HuH-7.5 (cell line): ENCODE results near the gene SLC11A2.
A peak's percentile ranks its signal among the peaks of the same experiment; 100 is the strongest.
"Not testable (repeated sequence)": the region's sequence is repeated elsewhere in the genome, so short reads cannot be mapped to it uniquely, and the experiment has no call there.

ENCODE experiments used
- DNase-seq: peaks from one replicate; pipeline ENCODE4 v3.0.0; 2011; ENCODE audit warnings: low spot score

The SLC11A2 gene

DNA sequence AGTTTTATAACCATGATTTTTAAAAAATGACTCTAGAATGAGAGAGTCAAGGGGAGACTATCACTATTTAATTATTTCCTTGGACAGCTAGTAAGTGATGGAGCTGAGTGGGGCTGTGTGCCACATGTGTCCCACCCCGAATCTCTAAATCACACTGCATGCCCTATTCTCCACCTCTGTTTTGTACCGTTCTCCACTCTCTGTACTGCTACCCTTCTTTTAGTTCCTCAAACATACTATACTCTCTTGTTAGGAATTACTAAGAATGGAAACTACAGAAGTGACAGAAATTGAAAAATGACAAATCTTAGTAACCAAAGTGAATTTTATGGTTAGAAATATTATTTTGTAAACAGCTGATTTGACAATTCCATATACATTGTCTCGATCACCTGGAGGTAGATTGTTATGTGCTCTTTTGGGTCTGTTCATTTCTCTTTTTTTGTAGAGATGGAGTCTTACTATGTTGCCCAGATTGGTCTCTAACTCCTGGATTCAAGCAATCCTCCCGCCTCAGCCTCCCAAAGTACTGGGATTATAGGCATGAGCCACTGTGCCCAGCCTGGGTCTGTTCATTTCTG, 35.9 kb downstream of the SLC11A2 start:
- no peak for DNase-seq

DNA sequence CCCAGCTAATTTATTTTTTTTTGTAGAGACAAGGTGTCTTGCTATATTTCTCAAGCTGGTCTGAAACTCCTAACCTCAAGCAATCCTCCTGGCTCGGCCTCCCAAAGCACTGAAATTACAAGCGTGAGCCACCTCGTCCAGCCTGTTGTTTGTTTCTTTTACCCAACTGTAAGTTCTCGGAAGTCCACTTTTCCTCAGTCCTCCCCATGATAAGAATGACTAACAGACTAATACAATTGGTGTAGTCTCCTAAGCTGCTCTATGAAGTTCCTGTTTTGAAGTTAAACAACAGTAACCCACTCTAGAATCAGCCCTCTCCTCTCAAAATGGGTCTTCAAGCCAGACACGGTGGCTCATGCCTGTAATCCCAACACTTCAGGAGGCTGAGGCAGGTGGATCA, 37.3 kb downstream of the SLC11A2 start:
- no peak for DNase-seq

DNA sequence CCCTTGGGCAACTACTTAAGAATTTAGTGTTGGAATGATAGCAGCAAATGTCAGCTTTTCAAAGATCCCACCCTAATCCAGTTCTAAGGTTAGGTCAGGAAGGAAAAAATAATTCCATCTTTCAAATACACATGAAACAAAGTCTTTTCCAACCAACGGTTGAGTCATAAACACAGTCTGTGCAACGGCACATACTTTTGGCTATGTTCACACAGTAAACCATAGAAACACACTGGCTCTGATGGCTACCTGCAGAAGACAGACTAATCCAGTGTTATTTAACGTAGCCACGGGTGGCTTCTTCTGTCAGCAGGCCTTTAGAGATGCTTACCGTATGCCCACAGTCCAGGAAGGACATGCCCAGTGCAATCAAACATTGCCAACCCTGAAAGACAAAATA, 38.1 kb downstream of the SLC11A2 start:
- DNase-seq: no peak

DNA sequence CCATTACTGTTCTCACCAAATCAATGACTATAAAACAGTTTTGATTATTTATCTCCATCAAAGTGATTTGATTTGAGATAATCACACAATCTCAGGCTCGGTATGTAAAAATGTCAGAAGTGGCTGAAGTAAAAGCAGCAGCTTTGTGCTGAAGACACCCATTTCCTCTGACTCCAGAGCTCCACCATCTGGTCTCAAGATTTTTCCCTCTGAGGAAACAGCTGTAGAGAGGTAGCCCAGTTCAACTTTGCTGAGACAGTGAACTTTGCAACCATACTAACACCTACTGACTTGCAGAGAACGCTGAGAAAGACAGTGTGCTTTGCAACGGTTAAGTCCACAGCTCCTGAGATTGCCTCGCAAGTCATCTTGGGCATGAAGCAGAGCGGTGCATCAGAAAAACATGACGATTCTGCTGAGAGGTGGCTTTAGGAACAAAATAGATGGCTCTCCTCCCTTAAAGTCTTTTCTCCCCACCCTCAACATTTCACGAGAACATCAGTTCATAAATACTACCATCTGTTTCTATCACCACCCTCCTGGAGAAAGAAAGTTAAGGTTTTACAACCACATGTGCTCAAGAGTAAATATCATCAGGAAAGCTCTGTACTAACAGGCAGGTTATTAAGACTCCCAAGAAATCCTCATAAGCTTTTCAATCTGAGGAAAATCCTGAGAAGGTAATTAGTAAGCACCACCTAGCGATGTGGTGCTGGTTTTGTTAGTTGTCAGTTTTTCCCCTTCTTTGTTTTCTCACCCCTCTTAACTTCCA, 39.0 kb downstream of the SLC11A2 start:
- no peak for DNase-seq

DNA sequence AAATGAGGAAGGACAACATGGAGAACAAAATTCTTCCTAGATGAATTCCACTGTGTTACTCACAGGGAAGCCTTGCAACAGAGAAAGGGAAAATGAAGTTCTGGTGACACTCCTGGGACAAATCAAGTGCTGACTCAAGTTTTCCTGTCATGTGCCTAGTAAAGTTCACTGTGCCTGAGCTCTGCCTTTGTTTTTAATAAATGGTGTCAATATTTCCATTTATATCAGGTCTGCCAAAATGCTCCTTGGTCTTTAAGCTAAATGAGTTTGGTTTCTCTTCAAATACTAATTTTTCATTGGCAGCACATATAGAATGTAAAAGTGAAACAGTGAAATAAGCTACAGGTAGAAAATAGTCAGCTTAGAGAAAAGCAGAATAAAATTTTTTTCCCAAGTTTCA, 40.9 kb downstream of the SLC11A2 start:
- DNase-seq: no peak

DNA sequence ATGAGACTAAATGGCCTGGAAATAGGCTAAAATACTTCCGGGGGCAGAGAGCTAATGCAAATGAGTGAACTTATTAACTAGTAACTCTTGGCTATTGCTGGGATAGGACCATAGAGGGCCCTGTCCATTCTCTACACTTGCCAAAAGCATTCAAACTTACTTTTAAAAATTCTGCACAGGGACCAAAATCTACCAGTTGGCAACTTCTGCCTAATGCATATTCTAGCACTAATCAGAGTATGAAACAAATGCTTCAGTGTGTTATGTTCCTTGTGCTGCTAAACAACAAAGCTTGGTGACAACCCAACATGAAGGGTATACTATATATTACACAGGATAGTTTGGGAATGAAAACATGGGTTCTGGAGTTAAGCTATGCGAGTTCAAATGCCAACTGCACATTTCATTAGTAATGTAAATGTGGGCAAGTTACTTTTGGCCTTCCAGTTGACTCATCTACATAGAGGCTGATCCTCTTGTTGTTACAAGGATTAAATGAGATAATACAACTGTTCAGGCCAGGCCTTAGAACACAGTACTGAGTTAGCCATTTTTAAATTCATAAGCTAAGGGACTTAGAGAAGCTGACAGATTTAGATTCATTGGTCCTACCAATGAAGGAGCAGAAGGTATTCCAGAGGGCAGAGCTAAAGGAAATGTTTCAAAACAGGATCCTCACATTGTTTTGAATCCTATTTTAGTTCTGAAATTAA, 41.4 kb downstream of the SLC11A2 start:
- DNase-seq: no peak

DNA sequence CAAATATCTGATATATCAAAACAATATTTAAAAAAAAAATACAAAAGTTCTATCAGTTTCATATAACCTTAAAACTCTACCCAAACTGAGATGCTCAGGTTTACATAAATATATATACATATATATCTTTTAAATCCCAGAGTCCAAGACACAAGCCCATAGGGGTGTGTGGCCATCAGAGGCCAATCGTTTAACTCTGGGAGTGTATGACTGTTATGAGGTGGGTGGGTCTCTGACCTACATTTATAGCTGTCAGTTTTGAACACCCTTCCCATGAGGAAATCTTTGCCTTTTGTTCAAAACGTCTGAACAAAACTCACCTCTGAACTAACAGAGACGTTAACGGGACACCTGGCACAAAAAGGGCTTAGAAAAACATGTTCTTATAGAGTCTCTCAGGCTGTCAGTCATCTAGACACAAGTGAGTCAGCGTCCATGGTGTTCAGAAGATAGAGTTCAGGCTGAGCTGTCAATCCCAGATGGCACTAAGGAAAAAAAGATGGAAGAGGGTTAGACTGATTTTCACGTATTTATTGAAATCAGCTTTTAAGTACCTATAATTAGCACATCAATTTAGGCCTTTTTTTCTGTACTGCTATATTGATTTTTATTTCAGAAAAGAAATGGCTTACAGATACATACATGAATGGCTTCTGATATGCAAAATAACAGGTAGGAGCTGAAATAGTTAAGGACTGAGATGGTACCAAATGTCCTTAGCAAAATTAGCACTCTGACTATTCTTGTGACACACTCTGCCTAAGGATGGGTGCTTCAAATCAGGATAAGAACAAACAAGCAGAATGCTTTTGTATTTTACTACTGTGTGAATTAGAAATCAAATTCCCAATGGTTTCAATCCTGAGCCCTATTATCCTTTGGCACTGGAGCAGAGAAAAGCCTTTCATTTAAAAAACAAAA, 44.6 kb downstream of the SLC11A2 start:
- DNase-seq: no peak

DNA sequence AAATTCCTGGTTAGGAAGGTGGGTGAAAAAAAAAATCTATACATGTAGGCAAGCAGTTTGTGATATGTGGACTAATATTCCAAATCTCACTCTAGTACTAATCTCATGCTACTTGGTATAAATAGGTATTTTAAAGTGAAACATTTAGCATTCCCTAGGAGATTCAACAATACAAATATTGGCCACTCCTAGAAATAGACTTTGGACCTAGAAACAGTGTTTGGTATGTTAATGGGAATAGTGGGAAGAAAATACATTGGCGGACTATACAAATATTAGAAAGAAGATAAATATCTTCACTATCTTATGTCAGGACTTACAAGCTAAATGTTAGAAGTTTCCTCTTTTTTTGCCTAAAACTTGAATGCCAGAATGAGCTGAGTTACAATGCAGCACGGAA, 45.6 kb downstream of the SLC11A2 start:
- no peak for DNase-seq

DNA sequence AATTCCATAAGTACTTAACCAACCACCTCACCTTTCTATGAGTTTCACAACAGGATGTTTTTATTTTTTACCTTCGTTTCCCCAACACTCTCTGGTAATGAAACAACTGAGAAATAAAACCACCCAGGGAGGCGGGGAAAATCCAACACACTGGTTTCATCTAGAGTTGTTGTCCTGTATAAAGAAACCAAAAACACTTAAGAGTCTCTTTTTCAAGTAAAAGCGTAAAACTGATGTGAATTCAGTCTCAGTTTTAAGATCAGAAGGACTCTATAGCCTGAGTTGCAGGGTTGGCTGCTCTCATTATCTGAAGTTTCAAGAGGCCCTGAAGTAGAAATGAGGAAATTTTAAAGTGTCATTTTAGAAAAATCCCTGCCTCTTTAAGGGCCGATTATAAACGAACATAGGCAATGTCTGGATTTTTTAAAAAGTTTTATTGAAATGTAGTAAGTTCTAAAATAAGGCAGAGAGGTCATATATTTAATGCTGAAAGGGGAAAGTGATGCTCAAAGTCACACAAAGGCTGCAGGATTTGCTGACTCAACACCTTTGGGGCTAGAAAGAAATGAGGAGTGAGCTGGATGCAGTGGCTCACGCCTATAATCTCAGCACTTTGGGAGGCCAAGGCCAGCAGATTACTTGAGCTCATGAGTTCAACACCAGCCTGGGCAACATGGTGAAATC, 46.7 kb downstream of the SLC11A2 start:
- no peak for DNase-seq

DNA sequence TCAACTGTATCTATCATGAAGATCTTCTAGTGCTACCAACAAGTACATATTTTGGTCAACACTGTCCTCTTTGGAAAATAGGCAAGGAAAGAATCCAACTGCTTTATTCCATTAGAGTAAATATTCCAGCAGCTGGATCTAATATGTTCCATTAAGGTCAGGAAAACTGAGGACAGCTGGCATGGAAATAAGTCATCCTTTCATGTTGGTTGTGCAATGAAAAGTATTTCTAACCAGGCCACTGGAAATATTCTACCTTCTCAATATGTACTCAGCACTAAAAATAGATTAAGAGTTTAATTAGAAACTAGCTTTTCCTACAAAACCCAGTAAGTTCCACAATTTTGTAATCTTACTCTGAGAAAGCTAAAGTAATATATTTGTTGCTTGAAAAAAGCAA, 54.2 kb downstream of the SLC11A2 start:
- no peak for DNase-seq

DNA sequence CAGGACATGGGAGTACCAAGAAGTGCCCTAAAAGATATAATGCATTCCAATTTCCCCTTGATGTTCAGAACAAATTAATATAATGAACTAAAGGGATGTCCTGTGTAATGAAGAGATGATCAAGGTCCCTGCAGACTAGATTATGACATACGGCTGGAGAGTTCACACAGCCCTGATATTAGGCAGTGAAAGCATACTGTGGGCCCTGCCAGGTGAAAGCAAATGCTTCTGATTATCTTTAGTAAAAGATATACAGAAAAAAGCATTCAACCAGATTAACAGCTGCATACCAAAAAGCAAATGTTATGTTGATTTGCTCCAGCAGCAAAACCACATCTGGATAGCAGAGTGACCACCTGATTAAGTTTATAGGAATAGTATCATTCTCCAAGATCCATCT, 61.8 kb downstream of the SLC11A2 start:
- no peak for DNase-seq

DNA sequence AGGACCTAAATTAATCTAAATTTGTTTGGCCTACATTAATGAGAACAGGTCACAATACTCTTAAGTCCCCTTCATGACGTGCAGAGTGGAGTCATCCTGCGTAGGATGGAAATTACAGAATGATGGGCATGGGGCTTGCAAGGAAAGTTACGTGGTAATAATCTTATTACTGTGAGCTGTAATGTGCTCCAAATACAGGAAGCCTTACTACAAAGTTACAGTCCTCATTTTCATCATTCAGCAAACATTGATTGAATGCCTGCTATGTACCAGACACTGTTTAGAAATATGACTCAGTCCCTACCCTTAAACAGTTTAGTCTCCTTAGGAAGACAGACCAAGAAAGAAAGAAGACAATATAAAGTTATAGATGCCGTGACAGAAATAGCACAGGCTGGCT, 64.5 kb downstream of the SLC11A2 start:
- no peak for DNase-seq

DNA sequence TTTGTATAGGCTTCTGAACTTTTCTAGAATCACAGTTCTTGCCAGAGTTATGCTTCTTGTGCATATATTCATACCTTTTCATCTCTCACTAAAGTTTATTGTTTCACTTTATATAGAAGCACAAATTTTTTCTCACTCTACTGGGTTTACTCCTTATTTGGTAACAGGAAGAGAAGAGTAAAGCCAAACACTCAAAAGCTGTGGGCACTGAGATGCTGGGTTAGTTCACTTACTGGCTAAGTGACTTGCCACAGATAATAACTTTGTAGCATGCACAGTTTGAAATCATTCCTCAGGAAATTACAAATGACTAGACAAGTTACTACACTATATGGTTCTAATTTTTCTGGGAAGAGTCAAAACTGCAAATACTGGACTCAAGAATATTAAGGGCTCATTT, 66.1 kb downstream of the SLC11A2 start:
- no peak for DNase-seq

DNA sequence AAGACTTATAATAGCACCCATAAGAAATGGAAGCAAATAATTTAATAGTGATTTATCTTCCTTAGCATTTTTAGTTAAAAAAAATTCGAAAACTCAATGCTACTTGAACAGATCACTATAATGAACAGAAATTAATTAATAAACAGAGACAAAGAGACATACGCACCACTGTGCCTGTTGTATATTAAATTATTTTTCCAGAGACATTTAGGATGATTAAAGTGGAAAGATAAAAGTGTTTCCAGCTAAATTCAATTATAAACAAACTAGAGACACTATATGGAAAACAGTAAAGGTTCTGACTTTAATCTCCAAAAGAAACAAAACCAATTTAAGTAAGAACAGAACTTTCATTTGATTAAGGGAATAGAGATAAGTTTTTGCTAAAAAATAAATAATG, 70.5 kb downstream of the SLC11A2 start:
- DNase-seq: no peak

DNA sequence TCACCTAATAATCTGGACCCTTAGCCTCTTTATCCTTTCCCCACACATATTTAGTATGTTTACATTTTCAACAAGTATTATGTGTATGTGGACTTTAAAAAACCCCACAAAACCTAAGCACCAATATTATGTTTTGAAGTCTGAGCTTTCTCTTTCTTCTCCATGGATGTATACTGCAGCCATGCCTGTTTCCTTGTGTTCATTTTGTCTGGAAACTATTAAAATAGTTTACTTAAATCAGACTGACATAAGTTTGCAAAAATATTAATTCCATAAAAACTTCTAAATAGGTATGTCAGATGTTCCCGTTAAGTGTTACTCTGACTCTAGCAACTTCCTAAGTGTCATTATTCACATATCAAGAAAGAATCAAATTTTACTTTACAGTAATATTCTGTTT, 70.9 kb downstream of the SLC11A2 start:
- no peak for DNase-seq

DNA sequence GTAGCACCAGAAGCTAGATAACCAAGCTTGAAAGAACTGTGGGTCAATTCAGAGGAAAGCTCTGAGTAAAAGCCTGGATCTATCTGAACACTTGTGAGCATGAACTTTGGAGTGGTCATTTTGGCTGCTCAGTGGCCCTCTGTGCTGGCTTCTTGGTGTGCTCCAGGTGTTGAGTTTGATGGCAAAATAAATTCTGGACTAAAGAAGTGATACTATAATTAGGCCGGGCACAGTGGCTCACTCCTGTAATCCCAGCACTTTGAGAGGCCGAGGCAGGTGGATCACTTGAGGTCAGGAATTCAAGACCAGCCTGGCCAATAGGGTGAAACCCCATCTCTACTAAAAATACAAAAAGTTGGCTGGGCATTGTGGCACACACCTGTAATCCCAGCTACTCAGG, 71.4 kb downstream of the SLC11A2 start:
- not testable (repeated sequence) for DNase-seq

DNA sequence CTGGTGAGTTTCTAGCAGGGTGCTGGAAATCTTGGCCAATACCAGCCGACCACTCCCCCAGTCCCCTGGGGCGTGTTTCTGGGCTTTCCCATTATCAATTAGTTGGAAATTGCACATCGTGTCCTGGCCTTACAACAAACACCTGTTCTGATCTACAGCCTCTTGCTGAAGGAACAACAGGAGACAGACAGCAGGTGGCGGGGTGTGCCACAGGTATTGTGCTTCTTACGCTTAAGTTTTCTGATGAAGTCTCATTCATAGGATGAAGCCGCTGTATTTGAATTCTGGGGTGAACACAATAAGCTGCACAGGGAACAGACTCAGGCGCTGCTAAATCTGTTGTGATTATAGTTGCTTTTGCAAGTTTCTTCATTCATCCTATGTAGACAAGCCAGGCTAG, 73.1 kb downstream of the SLC11A2 start:
- no peak for DNase-seq

DNA sequence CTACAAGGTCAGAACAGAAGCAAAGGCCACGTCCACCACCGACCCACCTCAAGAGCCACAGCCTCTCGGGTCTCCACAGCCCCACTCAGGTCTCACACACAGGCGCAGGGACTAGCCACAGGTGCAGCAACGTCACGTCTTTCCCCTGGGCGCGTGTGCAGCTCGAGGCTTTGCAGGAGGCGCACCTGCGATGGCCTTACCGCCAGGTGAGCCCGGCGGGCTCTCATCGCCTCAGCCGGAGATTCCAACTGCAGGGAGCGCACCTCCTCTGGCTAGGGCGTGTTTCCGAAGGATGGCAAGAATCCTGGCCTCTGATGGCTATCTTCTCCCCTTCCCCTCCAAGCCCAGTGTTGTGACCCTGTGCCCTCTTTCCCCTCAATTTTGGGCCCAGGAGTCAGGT, 73.7 kb downstream of the SLC11A2 start, which contains the start of gene HIGD1C:
HIGD1C (plus strand) TSS at position 35 of the 400 bp plus-strand sequence. CDS start 1,455 bp downstream, outside the sequence.
- no peak for DNase-seq

DNA sequence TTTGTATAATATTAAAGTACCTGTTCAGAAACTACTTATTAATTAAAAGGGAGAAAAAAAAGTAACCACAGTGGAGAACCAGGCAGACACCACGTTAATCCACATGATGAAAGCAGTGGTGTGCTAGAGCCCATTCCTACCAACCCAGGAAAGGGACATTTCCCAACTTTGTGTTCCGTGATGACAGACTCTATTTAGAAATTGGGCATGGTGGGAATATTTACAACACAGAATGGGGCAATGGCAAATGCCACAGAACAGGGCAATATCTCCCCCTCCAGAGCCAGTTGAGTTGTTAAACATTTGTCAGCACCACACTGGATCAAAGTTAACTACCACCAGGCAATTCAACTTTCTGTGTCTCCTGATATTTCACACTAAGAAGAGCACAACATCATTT, 75.1 kb downstream of the SLC11A2 start:
- no peak for DNase-seq

DNA sequence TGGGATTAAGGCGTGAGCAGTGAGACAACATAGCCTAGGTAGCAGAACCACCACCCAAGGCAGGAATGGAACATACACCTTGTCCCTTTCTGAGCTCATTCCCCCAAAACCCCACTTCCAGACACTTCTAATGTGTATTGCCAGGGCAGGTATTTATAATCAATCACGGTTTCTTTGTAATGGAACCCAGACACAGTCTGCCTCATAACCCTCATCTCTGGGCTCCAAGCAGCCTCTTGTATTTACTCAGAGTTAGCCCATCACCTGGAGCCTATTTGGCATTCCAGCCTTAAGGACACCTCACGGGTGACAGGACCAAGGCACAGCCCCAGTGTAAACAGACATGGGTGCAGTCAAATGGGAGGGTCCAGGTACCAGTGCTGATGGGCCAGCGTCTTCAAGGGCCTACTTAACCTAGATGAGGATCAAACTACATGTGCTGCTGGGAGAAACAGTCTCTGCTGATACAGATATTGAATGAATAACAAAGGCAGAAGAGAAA, 76.3 kb downstream of the SLC11A2 start:
- DNase-seq: peak; percentile 42

DNA sequence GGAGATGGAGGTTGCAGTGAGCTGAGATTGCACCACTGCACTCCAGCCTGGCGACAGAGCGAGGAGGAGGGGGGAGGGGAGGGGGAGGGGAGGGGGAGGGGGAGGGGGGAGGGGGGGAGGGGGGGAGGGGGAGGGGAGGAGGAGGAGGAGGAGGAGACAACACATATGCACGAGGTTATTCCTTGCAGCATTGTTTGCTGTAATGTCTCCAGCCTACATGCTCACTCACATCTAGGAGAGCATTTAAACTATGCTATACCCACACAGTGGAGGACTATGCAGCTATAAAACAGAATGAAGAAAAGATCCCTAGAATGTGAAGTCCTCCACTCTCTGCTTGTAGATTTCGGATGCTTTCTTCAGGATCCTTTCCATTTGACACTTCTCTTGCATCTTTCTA, 77.4 kb downstream of the SLC11A2 start:
- DNase-seq: no peak
